Tibial nerve (tissue), 4 donors: ENCODE measurements around the gene LSG1.

Source experiments
- EP300 ChIP-seq, 2 donors: sonication (generic); formaldehyde crosslinking; IDR thresholded peaks; one replicate each; pipeline ENCODE4 v1.6.1; 2017; ENCODE audit warnings: antibody characterized with exemption in 2 of 2, mild to moderate bottlenecking in 1 of 2
- POLR2A ChIP-seq, 2 donors: fragments of 450-650 bp; IDR thresholded peaks; one replicate each; pipeline ENCODE4 v1.6.1; 2017; ENCODE audit warnings: antibody characterized with exemption in 2 of 2, mild to moderate bottlenecking in 2 of 2, moderate library complexity in 2 of 2
- TF ChIP-seq, protein P1 (sequence below), 5 experiments: fragments of 200-600 bp in 3 of 5; fragments of 450-650 bp in 2 of 5; sonication (generic) in 3 of 5; IDR thresholded peaks; one replicate each; pipeline ENCODE4 v1.5.1; 2016 to 2019; ENCODE audit warnings: antibody characterized with exemption in 5 of 5, mild to moderate bottlenecking in 3 of 5, moderate library complexity in 2 of 5

DNA sequence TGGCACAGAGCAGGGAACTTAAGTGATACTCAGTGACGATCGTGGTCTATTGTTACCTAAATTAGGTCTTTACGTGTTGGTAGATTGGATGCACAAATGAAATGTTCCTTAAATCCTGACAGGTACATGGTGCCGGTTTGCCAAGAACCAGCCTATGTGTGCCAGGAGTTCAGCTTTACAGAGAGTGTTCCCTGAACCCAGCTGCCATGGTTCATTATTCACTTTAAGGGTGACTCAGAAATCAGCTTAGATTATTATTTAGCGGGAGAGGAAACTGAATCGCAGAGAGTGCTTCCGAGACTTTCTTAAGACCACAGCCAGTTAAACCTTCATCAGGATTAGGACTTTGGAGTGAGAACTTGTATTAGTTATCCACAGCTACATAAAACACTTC is 35.2 kb upstream of the LSG1 start:
- TF ChIP-seq, protein P1, sequence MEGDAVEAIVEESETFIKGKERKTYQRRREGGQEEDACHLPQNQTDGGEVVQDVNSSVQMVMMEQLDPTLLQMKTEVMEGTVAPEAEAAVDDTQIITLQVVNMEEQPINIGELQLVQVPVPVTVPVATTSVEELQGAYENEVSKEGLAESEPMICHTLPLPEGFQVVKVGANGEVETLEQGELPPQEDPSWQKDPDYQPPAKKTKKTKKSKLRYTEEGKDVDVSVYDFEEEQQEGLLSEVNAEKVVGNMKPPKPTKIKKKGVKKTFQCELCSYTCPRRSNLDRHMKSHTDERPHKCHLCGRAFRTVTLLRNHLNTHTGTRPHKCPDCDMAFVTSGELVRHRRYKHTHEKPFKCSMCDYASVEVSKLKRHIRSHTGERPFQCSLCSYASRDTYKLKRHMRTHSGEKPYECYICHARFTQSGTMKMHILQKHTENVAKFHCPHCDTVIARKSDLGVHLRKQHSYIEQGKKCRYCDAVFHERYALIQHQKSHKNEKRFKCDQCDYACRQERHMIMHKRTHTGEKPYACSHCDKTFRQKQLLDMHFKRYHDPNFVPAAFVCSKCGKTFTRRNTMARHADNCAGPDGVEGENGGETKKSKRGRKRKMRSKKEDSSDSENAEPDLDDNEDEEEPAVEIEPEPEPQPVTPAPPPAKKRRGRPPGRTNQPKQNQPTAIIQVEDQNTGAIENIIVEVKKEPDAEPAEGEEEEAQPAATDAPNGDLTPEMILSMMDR (IDR thresholded peaks at IDR 0.05), result no peak
- TF ChIP-seq POLR2A (IDR thresholded peaks at IDR 0.05), result no peak
- no peak for TF ChIP-seq EP300 (IDR thresholded peaks at IDR 0.05)
